GM12878 (cell line): ENCODE results near the gene NDUFV2. TPM values are rescaled to one million over a fixed set of nuclear protein-coding genes. Genes with fewer than 3 reads are reported as not detected.

ENCODE experiments used
- ATAC-seq: fragments of 200-7000 bp; cut with Tn5 transposase; 3 replicates; pipeline ENCODE4 v1.9.1; 2020; ENCODE audit warnings: mild to moderate bottlenecking, moderate library complexity
- BruUV-seq: library from RNA; stranded (reverse); fragments of 400-500 nt; replicated peaks from 2 replicates; lab custom pipeline; 2021; lab: Mats Ljungman, UMichigan
- CTCF ChIA-PET: fragments of 300-600 bp; sonication (Branson Sonifier 250); formaldehyde crosslinking; extraction: SDS; loops from one replicate; lab custom pipeline; 2021; ENCODE audit warnings: inconsistent platforms; lab: Yijun Ruan, JAX
- POLR2A ChIA-PET: fragments of 350-600 bp; formaldehyde crosslinking; extraction: SDS; loops from one replicate; lab custom pipeline; 2021; ENCODE audit warnings: inconsistent platforms; lab: Charles Lee
- RAD21 ChIA-PET: fragments of 300-600 bp; sonication (Branson Sonifier 250); formaldehyde crosslinking; loops from one replicate; lab custom pipeline; 2023; ENCODE audit warnings: antibody characterized with exemption; ENCODE audit not compliant: unreplicated experiment; lab: Charles Lee
- SMC1A ChIA-PET: fragments of 300-600 bp; sonication (Branson Sonifier 250); formaldehyde crosslinking; loops from one replicate; lab custom pipeline; 2023; ENCODE audit not compliant: unreplicated experiment, uncharacterized antibody; lab: Charles Lee
- DNase-seq: peaks from one replicate; pipeline ENCODE4 v3.0.0-alpha.2; 2011; ENCODE audit warnings: low read depth, low spot score
- FAIRE-seq: peaks from 3 replicates; lab custom pipeline; 2011; peaks lifted over from hg19 to GRCh38; lab: Jason Lieb, UNC
- H2AFZ ChIP-seq: 2 replicates; pipeline ENCODE4 v1.6.0; 2011; ENCODE audit warnings: low read depth, low read length, control low read depth; ENCODE audit not compliant: control insufficient read depth
- H3K27ac ChIP-seq: 2 replicates; pipeline ENCODE4 v1.5.1; 2011; ENCODE audit warnings: control low read depth; ENCODE audit not compliant: control insufficient read depth, insufficient read depth
- H3K27me3 ChIP-seq, 2 experiments: replicated peaks in 1 of 2; 2 replicates each; pipeline versions ENCODE4 v1.6.0 to v1.6.1; 2011; ENCODE audit warnings: low read length in 1 of 2; ENCODE audit not compliant: control insufficient read depth in 2 of 2, insufficient read depth in 2 of 2
- H3K36me3 ChIP-seq, 2 experiments: 2 replicates each; pipeline ENCODE4 v1.5.1; 2011; ENCODE audit warnings: low read length in 1 of 2; ENCODE audit not compliant: control insufficient read depth in 2 of 2, insufficient read depth in 2 of 2
- H3K4me1 ChIP-seq: 2 replicates; pipeline ENCODE4 v1.6.1; 2011; ENCODE audit warnings: mild to moderate bottlenecking, low read length, moderate library complexity, mixed read lengths; ENCODE audit not compliant: control insufficient read depth, insufficient read depth
- H3K4me2 ChIP-seq: 2 replicates; pipeline ENCODE4 v1.6.0; 2011; ENCODE audit warnings: control low read depth; ENCODE audit not compliant: control insufficient read depth, insufficient read depth
- H3K4me3 ChIP-seq: fragments of 200-600 bp; sonication (generic); 2 replicates; pipeline ENCODE4 v1.5.1; 2016
- H3K79me2 ChIP-seq: 2 replicates; pipeline ENCODE4 v1.6.0; 2011; ENCODE audit warnings: low read length; ENCODE audit not compliant: control insufficient read depth, insufficient read depth
- H3K9ac ChIP-seq: 2 replicates; pipeline ENCODE4 v1.8.0; 2011; ENCODE audit warnings: low read length, control low read depth, mixed read lengths; ENCODE audit not compliant: control insufficient read depth, insufficient read depth
- H3K9me3 ChIP-seq: replicated peaks from 3 replicates; pipeline ENCODE4 v1.5.1; 2011; ENCODE audit warnings: mild to moderate bottlenecking, low read length; ENCODE audit not compliant: control insufficient read depth, insufficient read depth
- H4K20me1 ChIP-seq: 2 replicates; pipeline ENCODE4 v1.6.0; 2011; ENCODE audit not compliant: control insufficient read depth, insufficient read depth
- EED ChIP-seq: sonication (generic); IDR thresholded peaks from 2 replicates; pipeline ENCODE4 v1.6.1; 2016; ENCODE audit warnings: antibody characterized with exemption, low read depth
- IRF4 ChIP-seq: IDR thresholded peaks from 2 replicates; pipeline ENCODE4 v1.6.1; 2011; ENCODE audit warnings: low read depth, low read length
- POU2F2 ChIP-seq: IDR thresholded peaks from 3 replicates; pipeline ENCODE4 v1.6.1; 2011; ENCODE audit warnings: low read depth, mild to moderate bottlenecking, low read length, borderline replicate concordance
- STAT1 ChIP-seq: fragments of 450-650 bp; conservative IDR thresholded peaks from 2 replicates; pipeline ENCODE4 v1.6.1; 2014; ENCODE audit warnings: antibody characterized with exemption, mild to moderate bottlenecking
- SUZ12 ChIP-seq: fragments of 200-600 bp; sonication (generic); IDR thresholded peaks from one replicate; pipeline ENCODE4 v1.6.1; 2018; ENCODE audit warnings: antibody characterized with exemption, mild to moderate bottlenecking; ENCODE audit not compliant: unreplicated experiment
- TAF1 ChIP-seq: IDR thresholded peaks from 2 replicates; pipeline ENCODE4 v1.6.1; 2011; ENCODE audit warnings: mild to moderate bottlenecking, low read depth, low read length, borderline replicate concordance
- WGBS: methylation state at CpG from one replicate; pipeline ENCODE4 v1.1.6; 2016; ENCODE audit warnings: low lambda C conversion rate; ENCODE audit not compliant: insufficient replicate concordance, insufficient coverage; ENCODE audit errors: missing lambda C conversion rate; 5-methylcytosine and 5-hydroxymethylcytosine counted together
- in situ Hi-C: fragments of 300-500 bp; cut with MboI; formaldehyde crosslinking; loops from 9 replicates; pipeline ENCODE4 v1.14.3; 2018; ENCODE audit warnings: mixed read lengths
- intact Hi-C: fragments of 100-400 bp; cut with micrococcal nuclease; formaldehyde crosslinking; loops from one replicate; pipeline ENCODE4 v1.14.2; 2022; ENCODE audit not compliant: unreplicated experiment
- polyA plus RNA-seq, 11 experiments: library from polyadenylated mRNA; depleted of rRNA in 4 of 11; unstranded in 6 of 11; stranded (reverse) in 5 of 11; fragments of >200 nt; fragmentation: Nextera tagmentation in 4 of 11; fragmentation: Illumina TruSeq in 1 of 11; extraction: Ambion mirVana in 4 of 11; extraction: Trizol in 1 of 11; gene quantifications; 1 replicate in 1 of 11; 2 replicates in 10 of 11; pipeline versions ENCODE4 v1.2.1 to v1.2.3, GENCODE V29; 2011 to 2016; ENCODE audit warnings: inconsistent platforms in 2 of 11, missing spikeins in 2 of 11, low read depth in 1 of 11
- total RNA-seq, 4 experiments: library from RNA; depleted of rRNA in 3 of 4; stranded (reverse); fragments of >200 nt in 3 of 4; fragmentation: Illumina TruSeq in 1 of 4; extraction: Trizol in 1 of 4; gene quantifications; 2 replicates each; pipeline versions ENCODE4 v1.2.1 to v1.2.3, GENCODE V29; 2013 to 2021
- TF ChIP-seq, protein P1 (sequence below): fragments of 450-650 bp; IDR thresholded peaks from 2 replicates; pipeline ENCODE4 v1.6.1; 2017; ENCODE audit warnings: borderline replicate concordance
- TF ChIP-seq, protein P2 (sequence below): IDR thresholded peaks from 2 replicates; pipeline ENCODE4 v1.6.1; 2011; ENCODE audit warnings: low read depth, mild to moderate bottlenecking, low read length, moderate library complexity, borderline replicate concordance; ENCODE audit errors: extremely low read depth

Gene NDUFV2
- total and polyA plus RNA-seq, 10 of the 15 experiments (the other 5 are each of a cell fraction or from before 2014, with no cell fraction given): 236 to 590 (median 321) TPM

DNA sequence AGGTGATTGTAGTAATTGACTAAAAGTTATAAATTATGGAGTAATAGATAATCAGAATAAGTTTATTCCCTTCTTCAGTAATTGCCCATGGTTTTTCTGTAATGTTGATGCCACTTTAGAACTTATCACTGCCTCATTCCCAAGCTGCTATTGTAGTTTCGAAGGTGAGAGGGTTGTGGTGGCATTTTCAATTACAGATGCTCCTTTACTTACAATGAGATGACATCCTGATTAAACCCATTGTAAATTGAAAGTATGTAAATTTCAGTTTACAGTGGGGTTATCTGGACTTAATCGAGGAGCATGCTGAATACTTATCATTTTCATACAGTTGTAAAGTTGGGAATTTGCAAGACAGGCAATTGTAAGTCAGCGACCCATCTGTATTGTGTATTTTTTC lies 2.9 kb downstream of the NDUFV2 start (continued):
- TF ChIP-seq, protein P1, sequence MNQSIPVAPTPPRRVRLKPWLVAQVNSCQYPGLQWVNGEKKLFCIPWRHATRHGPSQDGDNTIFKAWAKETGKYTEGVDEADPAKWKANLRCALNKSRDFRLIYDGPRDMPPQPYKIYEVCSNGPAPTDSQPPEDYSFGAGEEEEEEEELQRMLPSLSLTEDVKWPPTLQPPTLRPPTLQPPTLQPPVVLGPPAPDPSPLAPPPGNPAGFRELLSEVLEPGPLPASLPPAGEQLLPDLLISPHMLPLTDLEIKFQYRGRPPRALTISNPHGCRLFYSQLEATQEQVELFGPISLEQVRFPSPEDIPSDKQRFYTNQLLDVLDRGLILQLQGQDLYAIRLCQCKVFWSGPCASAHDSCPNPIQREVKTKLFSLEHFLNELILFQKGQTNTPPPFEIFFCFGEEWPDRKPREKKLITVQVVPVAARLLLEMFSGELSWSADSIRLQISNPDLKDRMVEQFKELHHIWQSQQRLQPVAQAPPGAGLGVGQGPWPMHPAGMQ: no peak
- TF ChIP-seq IRF4: no peak

DNA sequence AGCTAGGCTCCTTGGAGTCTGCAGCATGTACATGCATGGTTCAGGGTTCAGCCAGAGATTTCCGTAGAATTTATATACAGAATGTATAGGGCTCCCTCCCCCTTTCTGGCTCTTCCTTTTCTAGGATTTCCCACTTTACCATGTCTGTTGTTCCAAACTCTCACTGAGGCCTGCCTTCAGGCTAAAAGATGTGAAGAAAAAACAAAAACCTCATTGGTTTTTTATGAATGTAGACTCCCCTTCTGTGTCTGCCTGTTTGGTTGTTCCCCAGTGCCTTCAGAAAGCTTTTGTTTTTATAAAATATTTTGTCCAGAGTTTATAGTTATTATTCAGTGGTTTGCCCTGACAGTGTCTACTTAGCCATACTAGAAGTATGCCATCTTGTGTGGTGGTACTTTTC lies 3.6 kb downstream of the NDUFV2 start:
- H3K4me1 ChIP-seq: peaks cover 5% of the 10 kb centered on the region
- BruUV-seq: no TSS peak
- RAD21 ChIA-PET: interaction anchor here (0.8 to 6.5 kb wide), 5 partner anchors 8 to 33 kb away, joined by 3 to 73 read pairs (median 9); partner anchors contain the start of gene ANKRD12
- FAIRE-seq (no peak), DNase-seq (no peak), ATAC-seq (no peak)
- peaks cover 95% of the 10 kb centered on the region for H3K79me2 ChIP-seq
- H3K9me3 ChIP-seq: no peaks in the 10 kb centered on the region
- peak overlapping the region; percentile 87 for H3K4me3 ChIP-seq
- WGBS: 100% methylated on average over 1 of the region's 1 CpG
- peaks cover 0 to 7% of the 10 kb centered on the region in 2 experiments; a peak in 2 of 4 replicates for H3K36me3 ChIP-seq
- CTCF ChIA-PET: interaction anchor here (0.7 to 6.2 kb wide), 6 partner anchors 9 to 423 kb away, joined by 3 to 95 read pairs (median 12); partner anchors contain the start of gene ANKRD12
- H3K27ac ChIP-seq: 0 out of 2 replicates have a peak overlapping the region, but pooled peaks have one; percentile 10
- no peaks in the 10 kb centered on the region; the same call in 1 of the 2 replicates for H4K20me1 ChIP-seq
- SMC1A ChIA-PET: interaction anchor here (0.7 to 8.8 kb wide), 9 partner anchors 7 to 41 kb away, joined by 3 to 112 read pairs (median 9); no protein-coding TSS in a partner anchor
- in situ Hi-C loops (no loop called here), intact Hi-C loops (no loop called here)
- TF ChIP-seq TAF1 (no peak), POU2F2 (no peak), EED (no peak), STAT1 (no peak), SUZ12 (no peak)
- TF ChIP-seq, protein P2, sequence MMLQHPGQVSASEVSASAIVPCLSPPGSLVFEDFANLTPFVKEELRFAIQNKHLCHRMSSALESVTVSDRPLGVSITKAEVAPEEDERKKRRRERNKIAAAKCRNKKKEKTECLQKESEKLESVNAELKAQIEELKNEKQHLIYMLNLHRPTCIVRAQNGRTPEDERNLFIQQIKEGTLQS: no peak
- H2AFZ ChIP-seq: no peak overlapping the region
- H3K9ac ChIP-seq: peak overlapping the region; percentile 43
- H3K4me2 ChIP-seq: peak overlapping the region; percentile 95
- H3K27me3 ChIP-seq: no peaks in the 10 kb centered on the region
- POLR2A ChIA-PET: interaction anchor here (2.1 to 6.1 kb wide), 3 partner anchors 10 to 34 kb away, joined by 5 to 85 read pairs (median 42); partner anchors contain the start of gene ANKRD12
